Gastroesophageal sphincter (tissue), 4 donors: Measurements from ENCODE around the gene PRKCZ. TPM values are rescaled to one million over a fixed set of nuclear protein-coding genes. Genes with fewer than 3 reads are reported as not detected.

Experiments used
- ATAC-seq: fragments of 150-250 bp; one replicate; pipeline ENCODE4 v1.9.1; 2016; ENCODE audit warnings: mild to moderate bottlenecking, moderate library complexity
- H3K27ac ChIP-seq, 4 donors: fragments of 200-600 bp; sonication (generic) in 3 of 4; 1 replicate in 3 of 4; 2 replicates in 1 of 4; pipeline ENCODE4 v1.5.1; 2016 to 2019
- H3K27me3 ChIP-seq: fragments of 200-600 bp; sonication (generic); one replicate; pipeline ENCODE4 v1.5.1; 2019
- H3K36me3 ChIP-seq, 2 donors: fragments of 200-600 bp; sonication (generic); one replicate each; pipeline ENCODE4 v1.5.1; 2019; ENCODE audit warnings: control low read depth in 1 of 2
- H3K4me1 ChIP-seq, 3 donors: fragments of 200-600 bp; sonication (generic); 1 replicate in 2 of 3; 2 replicates in 1 of 3; pipeline ENCODE4 v1.5.1; 2016 to 2019; ENCODE audit warnings: control low read depth in 2 of 3
- H3K4me3 ChIP-seq, 2 donors: fragments of 200-600 bp; sonication (generic); one replicate each; pipeline ENCODE4 v1.5.1; 2019; ENCODE audit warnings: mild to moderate bottlenecking in 1 of 2, moderate library complexity in 1 of 2
- H3K9me3 ChIP-seq, 3 donors: fragments of 200-600 bp; sonication (generic); one replicate each; pipeline ENCODE4 v1.5.1; 2017 to 2019; ENCODE audit warnings: control low read depth in 2 of 3
- EP300 ChIP-seq: sonication (generic); formaldehyde crosslinking; IDR thresholded peaks from one replicate; pipeline ENCODE4 v1.6.1; 2017; ENCODE audit warnings: antibody characterized with exemption, mild to moderate bottlenecking
- POLR2A ChIP-seq, 2 donors: fragments of 450-650 bp; IDR thresholded peaks; one replicate each; pipeline ENCODE4 v1.6.1; 2017; ENCODE audit warnings: antibody characterized with exemption in 2 of 2, mild to moderate bottlenecking in 2 of 2, moderate library complexity in 1 of 2
- POLR2AphosphoS5 ChIP-seq: sonication (generic); formaldehyde crosslinking; IDR thresholded peaks from one replicate; pipeline ENCODE4 v1.6.1; 2017; ENCODE audit warnings: antibody characterized with exemption
- WGBS, 2 donors: methylation state at CpG; one replicate each; pipeline ENCODE4 v1.1.5; 2018; ENCODE audit warnings: low coverage in 1 of 2; 5-methylcytosine and 5-hydroxymethylcytosine counted together
- total RNA-seq, 4 donors: library from RNA; depleted of rRNA; stranded (reverse); fragments of >200 nt; gene quantifications; one replicate each; pipeline ENCODE4 v1.1.0, GENCODE V29; 2016
- TF ChIP-seq, protein P1 (sequence below), 4 experiments: fragments of 200-600 bp in 2 of 4; fragments of 450-650 bp in 2 of 4; sonication (generic) in 1 of 4; IDR thresholded peaks; one replicate each; pipeline ENCODE4 v1.5.1; 2017 to 2019; ENCODE audit warnings: antibody characterized with exemption in 4 of 4, mild to moderate bottlenecking in 2 of 4, moderate library complexity in 2 of 4

The PRKCZ gene
- total RNA-seq, 4 donors from 2014 or later = 2.4 to 3.8 (median 2.9) TPM

DNA sequence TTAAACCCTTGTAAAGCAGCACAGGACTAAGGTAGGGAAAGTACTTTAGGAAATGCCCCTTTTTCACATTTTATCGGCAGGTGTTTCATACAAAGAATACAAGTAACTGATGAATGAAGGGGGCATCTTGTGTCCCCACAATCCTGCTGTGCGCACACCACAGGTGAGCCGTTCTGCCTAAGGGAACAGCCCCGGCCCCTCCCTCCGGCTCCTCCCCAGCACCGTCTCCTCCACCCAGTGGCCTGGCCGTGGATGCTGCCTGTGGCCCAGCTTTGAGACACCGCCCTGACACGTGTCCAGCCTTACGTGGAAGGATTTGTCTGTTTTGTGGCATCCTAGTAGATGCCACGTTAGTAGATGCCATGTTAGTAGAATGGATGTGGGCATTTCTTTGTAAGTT, 131.5 kb downstream of the PRKCZ start:
- Histone ChIP-seq H3K4me1 (no peaks in the 10 kb centered on the region), H3K27ac (no peak overlapping the region), H3K9me3 (no peaks in the 10 kb centered on the region), H3K27me3 (no peaks in the 10 kb centered on the region), H3K4me3 (no peak overlapping the region), H3K36me3 (peaks cover 0 to 46% of the 10 kb centered on the region in 2 donors)
- WGBS, 2 donors = 71 to 96% methylated on average over 5 to 9 of the region's 11 CpGs
- no peak for TF ChIP-seq EP300
- TF ChIP-seq, protein P1, sequence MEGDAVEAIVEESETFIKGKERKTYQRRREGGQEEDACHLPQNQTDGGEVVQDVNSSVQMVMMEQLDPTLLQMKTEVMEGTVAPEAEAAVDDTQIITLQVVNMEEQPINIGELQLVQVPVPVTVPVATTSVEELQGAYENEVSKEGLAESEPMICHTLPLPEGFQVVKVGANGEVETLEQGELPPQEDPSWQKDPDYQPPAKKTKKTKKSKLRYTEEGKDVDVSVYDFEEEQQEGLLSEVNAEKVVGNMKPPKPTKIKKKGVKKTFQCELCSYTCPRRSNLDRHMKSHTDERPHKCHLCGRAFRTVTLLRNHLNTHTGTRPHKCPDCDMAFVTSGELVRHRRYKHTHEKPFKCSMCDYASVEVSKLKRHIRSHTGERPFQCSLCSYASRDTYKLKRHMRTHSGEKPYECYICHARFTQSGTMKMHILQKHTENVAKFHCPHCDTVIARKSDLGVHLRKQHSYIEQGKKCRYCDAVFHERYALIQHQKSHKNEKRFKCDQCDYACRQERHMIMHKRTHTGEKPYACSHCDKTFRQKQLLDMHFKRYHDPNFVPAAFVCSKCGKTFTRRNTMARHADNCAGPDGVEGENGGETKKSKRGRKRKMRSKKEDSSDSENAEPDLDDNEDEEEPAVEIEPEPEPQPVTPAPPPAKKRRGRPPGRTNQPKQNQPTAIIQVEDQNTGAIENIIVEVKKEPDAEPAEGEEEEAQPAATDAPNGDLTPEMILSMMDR (IDR thresholded peaks at IDR 0.05) = no peak
- TF ChIP-seq POLR2A (IDR thresholded peaks at IDR 0.05) = no peak
- no peak for TF ChIP-seq POLR2AphosphoS5
- ATAC-seq = no peak

- no peak for ATAC-seq
- no peaks in the 10 kb centered on the region for H3K9me3 ChIP-seq
- H3K36me3 ChIP-seq = peaks cover 0 to 49% of the 10 kb centered on the region in 2 donors
- TF ChIP-seq, protein P1 (IDR thresholded peaks at IDR 0.05) = no peak
- TF ChIP-seq EP300 = no peak
- no peak for TF ChIP-seq POLR2AphosphoS5
- TF ChIP-seq POLR2A (IDR thresholded peaks at IDR 0.05) = no peak
- H3K27ac ChIP-seq = no peak overlapping the region
- H3K27me3 ChIP-seq = no peaks in the 10 kb centered on the region
- WGBS, 2 donors = no CpG with 5 or more reads among the region's 13 CpGs
- no peaks in the 10 kb centered on the region for H3K4me1 ChIP-seq
- H3K4me3 ChIP-seq = no peak overlapping the region
These were observed 132.2 kb downstream of the PRKCZ start for GRCh38 chr1:2182376-2182775.

DNA sequence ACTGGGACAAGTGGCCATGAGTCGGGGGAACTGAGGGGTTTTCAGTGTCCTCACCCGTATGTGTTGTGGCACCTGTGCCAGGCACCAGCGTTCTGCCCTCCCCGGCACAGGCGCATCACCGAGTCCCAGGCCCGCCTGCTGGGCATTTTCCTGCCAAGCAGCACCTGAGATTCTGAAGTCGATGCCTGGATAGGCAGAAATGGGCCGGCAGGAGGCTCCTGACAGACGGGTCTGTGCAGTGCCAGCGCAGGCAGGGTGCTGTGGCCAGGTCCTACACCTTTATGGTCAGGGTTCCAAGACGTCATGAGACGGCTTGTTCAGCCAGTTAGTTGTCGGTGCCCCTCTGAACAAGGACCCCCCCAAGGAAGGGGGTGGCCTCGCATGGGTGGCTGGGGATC, 133.7 kb downstream of the PRKCZ start:
- Histone ChIP-seq H3K4me3 (no peak overlapping the region), H3K4me1 (peaks cover 0 to 2% (median 0%) of the 10 kb centered on the region in 3 donors), H3K36me3 (peaks cover 0 to 37% of the 10 kb centered on the region in 2 donors), H3K27me3 (no peaks in the 10 kb centered on the region), H3K27ac (no peak overlapping the region), H3K9me3 (no peaks in the 10 kb centered on the region)
- TF ChIP-seq POLR2AphosphoS5 = no peak
- no peak for TF ChIP-seq POLR2A (IDR thresholded peaks at IDR 0.05)
- no peak for TF ChIP-seq EP300
- TF ChIP-seq, protein P1 (IDR thresholded peaks at IDR 0.05) = no peak
- 93% methylated on average over 3 of the region's 15 CpGs; no CpG with 5 or more reads in 1 of the 2 donors for WGBS, 2 donors
- no peak for ATAC-seq

- no peak for TF ChIP-seq POLR2AphosphoS5
- TF ChIP-seq EP300 = no peak
- TF ChIP-seq, protein P1 (IDR thresholded peaks at IDR 0.05) = no peak
- TF ChIP-seq POLR2A (IDR thresholded peaks at IDR 0.05) = no peak
- Histone ChIP-seq H3K27me3 (no peaks in the 10 kb centered on the region), H3K4me1 (peaks cover 0 to 5% (median 0%) of the 10 kb centered on the region in 3 donors), H3K9me3 (no peaks in the 10 kb centered on the region), H3K27ac (no peak overlapping the region), H3K36me3 (peaks cover 0 to 37% of the 10 kb centered on the region in 2 donors), H3K4me3 (no peak overlapping the region)
- WGBS, 2 donors = no CpG with 5 or more reads among the region's 18 CpGs
- ATAC-seq = no peak
These were observed 134.3 kb downstream of the PRKCZ start for GRCh38 chr1:2184531-2184930.

GRCh38 chr1:2184934-2185333, 134.7 kb downstream of the PRKCZ start:
- ATAC-seq = no peak
- no peak overlapping the region for H3K4me3 ChIP-seq
- TF ChIP-seq EP300 = no peak
- TF ChIP-seq, protein P1 (IDR thresholded peaks at IDR 0.05) = no peak
- no peak for TF ChIP-seq POLR2AphosphoS5
- TF ChIP-seq POLR2A (IDR thresholded peaks at IDR 0.05) = no peak
- no peaks in the 10 kb centered on the region for H3K9me3 ChIP-seq
- H3K36me3 ChIP-seq = peaks cover 0 to 37% of the 10 kb centered on the region in 2 donors
- 92% methylated on average over 5 of the region's 33 CpGs; no CpG with 5 or more reads in 1 of the 2 donors for WGBS, 2 donors
- H3K4me1 ChIP-seq = peaks cover 0 to 9% (median 0%) of the 10 kb centered on the region in 3 donors
- H3K27me3 ChIP-seq = no peaks in the 10 kb centered on the region
- H3K27ac ChIP-seq = no peak overlapping the region
